GM21619 (cell line): ENCODE results near the gene CD207.
"Not testable (repeated sequence)": the region's sequence is repeated elsewhere in the genome, so short reads cannot be mapped to it uniquely, and the experiment has no call there.

Experiments
- ATAC-seq: cut with Tn5 transposase; IDR thresholded peaks from one replicate; pipeline ENCODE4 v1.9.1; 2021; ENCODE audit not compliant: unreplicated experiment

Gene CD207

GRCh38 chr2:70829916-70830315, 5.7 kb downstream of the CD207 start:
- ATAC-seq: no peak

- ATAC-seq: no peak
Measured at GRCh38 chr2:70828914-70829824, 6.4 kb downstream of the CD207 start.

DNA sequence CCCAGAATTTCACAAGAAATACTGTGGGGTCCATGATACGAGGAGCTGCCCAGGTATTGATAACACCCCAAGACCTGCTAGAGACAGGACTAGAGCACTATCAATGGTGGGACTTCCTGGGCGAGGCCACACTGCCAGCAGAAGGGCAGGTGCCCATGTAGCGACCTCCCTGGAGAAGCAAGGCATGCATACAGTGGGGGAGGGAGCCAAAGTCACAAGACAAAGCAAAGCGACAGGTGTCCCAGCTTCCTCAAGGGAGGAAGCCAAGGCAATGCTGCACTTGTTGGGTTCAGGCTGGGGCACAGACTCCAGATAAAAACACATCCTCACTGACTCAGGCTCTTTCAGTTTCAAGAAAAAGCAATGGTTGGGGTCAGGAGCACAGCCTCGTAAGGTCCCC, 7.5 kb downstream of the CD207 start:
- ATAC-seq: no peak

DNA sequence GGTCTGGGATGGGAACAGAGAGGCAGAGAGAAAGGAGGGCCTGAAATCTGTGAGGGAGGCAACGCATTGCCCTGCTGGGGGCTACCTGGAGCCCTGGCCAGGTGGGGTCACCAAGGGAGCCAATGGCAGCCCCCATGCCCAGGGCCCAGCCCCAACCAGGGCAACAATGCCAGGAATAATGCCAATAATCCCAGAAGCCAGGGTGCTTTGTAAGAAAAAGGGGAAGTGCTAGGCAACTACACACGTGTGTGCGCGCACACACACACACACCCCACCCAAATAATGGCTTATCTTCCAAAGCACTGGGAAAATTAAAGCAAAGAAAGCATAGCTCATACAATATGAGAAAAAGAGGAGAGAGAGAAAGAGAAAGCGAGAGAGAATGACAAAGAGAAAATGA, 8.2 kb downstream of the CD207 start:
- no peak for ATAC-seq

DNA sequence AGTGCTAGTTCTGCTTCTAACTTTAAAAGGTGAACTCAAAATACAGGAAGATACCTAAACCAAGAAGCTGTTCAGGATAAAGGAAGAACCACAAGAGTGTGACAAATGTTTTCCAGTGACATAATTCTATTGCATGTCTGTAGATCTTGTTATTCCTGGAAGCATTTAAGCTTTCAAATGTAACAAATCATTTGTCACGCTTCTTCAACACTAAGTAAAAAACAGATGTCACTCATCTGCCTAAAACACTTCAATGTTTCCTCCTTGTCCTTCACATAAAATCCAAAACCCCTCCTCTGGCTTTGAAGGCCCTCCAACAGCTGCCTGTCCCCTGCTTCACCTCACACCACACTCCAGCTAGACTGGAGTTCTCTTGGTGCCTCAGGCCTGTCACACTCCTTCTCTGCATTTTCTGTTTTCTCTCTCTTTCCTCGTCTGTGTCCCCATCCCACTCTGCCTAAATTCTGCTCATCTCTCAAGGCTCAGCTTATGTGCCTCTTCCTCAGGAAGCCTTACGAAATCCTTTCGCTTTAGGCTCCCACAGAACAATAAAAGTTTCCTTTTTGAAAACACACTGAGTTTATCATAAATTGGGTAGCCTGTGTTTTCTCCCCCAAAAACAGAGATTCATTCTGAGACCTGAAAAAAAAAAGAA, 8.8 kb downstream of the CD207 start:
- ATAC-seq: no peak

DNA sequence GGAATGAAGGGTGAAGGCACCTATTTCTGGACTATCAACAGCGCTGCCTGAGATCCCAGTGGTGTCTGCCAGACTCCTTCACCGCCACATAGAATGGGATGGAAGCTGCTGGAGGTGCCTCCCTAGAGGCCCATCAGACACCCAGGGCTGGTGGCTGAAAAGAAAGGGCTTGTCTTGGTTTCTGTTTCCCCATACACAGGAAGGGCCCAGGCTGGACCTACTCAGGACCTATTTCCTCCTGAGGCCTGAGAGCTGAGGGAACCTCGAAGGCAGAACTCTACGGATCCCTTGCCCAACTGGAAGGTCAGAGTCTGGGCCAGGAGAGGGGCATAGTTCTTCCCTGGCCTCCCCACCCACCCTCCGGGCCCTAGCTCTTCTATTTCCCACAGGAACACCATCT, 12.4 kb downstream of the CD207 start:
- ATAC-seq: no peak

DNA sequence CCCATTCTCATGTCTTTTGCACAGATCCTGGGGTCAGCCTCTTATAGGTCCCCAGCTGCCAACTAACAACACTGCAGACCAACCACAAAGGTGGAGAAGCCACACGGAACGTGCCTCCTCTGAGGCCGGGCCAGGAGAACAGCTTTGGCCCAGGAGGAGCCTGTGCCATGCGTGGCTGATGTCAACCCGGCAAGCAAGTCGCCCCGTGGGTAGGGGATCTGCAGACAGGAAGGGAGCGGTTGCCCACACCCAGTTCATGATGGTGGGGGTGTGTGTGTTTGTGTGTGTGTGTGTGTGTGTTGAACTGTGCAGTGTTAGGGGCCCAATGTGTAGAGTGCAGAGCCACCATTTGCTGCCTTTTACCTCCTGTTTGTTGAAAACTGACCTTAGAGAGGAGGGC, 12.8 kb downstream of the CD207 start:
- no peak for ATAC-seq

GRCh38 chr2:70820499-70820898, 15.1 kb downstream of the CD207 start, which contains the start of gene CLEC4F:
TSS of gene CLEC4F (minus strand) at chr2:70820599. CDS start at chr2:70820523, 76 bp downstream.
- ATAC-seq: no peak

- no peak for ATAC-seq
Measured at GRCh38 chr2:70817284-70817954, 18.2 kb downstream of the CD207 start.

- no peak for ATAC-seq
Measured at GRCh38 chr2:70816726-70817125, 18.9 kb downstream of the CD207 start.

DNA sequence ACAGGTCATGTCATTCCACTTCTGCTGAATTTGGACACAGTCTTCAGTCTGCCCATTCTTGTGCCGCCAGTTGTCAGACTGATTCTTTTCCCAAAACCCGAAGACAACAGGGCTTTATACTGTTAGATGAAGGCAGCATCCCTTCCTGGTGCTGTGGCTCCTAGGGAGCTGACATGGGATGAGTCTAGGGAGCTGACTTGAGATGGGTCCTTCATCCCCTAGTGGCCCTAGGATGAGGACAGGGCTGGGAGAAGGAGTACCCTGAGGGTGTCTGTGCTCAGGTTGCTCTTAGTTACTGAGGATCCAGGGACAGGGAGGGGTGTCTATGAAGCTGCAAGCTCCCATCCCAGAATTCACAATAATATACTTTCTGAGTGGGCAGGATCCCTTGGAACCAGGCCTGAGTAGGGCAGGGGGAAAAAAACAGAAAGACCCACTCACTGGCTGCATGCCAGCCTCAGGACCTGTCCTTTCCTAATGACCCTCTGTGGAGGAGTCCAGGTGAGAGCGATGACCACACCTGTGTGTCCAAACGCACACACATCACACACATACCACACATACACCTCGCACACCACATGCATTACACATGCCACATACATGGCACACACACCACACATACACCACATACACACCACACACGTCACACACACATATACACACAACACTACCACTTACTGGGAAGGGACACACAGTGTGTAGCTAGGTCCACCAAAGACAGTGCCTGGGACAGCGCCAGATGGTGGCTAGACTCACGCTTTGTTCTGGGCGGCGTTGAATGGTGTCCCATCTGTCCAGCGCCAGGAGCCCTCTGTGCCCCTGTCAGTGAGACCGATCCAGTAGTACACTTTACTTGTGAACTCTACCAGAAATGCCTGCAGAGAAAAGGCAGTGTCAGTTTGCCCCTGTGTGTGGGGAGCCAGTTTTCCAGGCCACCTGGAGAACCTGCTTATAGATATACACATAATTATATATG, 26.3 kb downstream of the CD207 start:
- no peak for ATAC-seq

- ATAC-seq: no peak
Measured at GRCh38 chr2:70807828-70808118, 27.8 kb downstream of the CD207 start.

DNA sequence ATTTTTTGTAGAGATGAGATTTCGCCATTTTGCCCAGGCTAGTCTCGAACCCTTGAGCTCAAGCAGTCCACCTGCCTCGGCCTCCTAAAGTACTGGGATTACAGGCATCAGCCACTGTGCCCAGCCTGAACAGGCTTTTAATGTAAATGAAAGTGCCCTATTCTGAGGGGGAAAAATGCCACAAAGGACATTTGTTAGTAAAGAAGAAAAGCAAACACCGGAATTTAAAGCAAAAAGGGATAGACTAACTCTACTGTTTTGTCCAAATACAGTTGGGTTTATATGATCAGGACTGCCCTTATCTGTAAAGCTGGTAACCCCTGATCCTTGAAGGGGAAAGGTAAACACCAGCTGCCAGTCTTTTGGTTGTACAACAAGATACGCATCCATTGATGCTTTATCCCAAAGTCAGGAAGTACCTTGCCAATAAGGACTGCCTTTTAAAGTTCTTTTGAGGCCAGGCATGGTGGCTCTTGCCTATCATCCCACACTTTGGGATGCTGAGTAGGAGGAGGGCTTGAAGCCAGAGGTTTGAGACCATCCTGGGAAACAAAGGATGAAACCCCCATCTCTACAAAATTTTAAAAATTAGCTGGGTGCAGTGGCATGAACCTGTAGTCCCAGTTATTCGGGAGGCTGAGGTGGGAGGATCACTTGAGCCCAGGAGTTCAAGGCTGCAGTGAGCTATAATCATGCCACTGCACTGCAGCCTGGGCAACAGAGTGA, 28.4 kb downstream of the CD207 start:
- no peak for ATAC-seq

- no peak for ATAC-seq
Measured at GRCh38 chr2:70806620-70807019, 29.0 kb downstream of the CD207 start.

DNA sequence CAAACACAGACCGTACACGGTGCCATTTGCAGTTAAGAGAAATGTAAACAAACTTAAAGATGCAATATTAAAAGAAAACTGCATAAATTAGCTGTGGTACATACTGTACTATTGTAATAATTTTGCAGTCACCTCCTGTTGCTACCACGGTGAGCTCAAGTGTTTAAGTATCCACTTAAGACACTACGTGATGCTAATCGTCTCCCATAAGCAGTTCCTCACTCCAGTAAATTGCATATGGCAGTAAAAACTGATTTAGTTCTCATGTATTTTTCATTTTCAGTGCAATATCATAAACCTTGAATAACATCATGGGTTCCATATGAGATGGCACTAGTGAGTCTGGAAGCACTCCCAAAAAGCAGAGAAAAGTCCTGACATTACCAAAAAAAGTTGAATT, 29.6 kb downstream of the CD207 start:
- no peak for ATAC-seq

DNA sequence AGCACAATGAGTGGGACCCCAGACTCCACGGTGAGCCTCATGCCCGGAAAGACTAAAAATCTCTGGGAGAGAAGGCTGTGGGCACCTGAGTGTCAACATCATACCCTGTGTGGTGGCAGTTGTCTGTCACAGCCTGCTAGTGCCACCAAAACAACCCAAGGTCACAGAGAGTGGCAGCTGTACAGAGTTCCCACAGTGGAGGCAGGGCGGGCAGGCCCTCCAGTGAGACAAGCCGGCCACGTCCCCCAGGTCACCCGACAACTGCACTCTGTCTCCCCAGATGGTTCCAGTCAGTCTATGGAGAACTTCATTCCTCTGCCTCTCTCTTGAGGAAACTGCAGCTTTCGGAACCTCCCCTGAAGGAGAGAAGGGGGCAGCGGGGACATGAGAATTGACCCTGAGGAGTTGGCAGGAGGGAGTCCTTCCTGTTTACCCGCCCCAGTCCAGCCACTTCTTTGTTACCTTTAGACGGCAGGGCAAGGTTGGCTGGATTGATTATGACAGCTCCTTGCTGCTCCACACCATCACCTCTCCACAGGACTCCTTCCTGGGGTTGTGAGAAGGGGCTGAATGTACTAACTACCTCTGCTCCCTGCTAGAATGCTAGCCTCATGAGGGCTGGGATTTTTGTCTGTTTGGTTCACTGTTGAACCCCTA, 33.9 kb downstream of the CD207 start:
- no peak for ATAC-seq

GRCh38 chr2:70799706-70800105, 35.9 kb downstream of the CD207 start:
- ATAC-seq: no peak

DNA sequence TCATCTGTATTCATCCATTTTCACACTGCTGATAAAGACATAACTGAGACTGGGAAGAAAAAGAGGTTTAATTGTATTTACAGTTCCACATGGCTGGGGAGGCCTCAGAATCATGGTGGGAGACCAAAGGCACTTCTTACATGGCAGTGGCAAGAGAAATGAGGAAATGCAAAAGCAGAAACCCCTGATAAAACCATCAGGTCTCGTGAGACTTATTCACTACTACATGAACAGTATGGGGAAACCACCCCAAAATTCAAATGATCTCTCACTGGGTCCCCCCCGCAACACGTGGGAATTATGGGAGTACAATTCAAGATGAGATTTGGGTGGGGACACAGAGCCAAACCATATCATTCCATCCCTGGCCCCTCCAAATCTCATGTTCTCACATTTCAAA, 37.6 kb downstream of the CD207 start:
- not testable (repeated sequence) for ATAC-seq

GRCh38 chr2:70797506-70797905, 38.1 kb downstream of the CD207 start:
- no peak for ATAC-seq

DNA sequence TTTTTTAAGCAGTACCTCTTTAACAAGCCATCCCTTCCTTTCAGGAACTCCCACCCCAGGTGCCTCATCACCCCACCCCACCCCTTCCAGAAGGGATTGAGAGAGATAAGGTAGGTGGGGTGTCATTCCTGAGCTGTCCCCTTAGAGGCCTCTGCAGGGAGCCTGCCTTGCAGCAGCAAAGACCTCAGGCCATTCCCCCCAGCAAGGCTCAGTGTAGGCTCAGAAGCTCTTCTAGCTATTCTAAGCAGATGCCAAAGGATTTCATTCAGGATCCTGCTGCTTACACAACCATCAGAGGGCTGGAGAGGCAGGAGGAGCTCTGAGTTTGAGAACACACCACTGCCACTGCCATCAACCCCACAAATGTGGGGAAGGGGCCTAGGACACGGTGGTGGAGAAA, 39.4 kb downstream of the CD207 start:
- ATAC-seq: no peak
